Lower lobe of right lung (tissue), 2 donors: ENCODE results near the gene TAMALIN. TPM values are rescaled to one million over a fixed set of nuclear protein-coding genes. Genes with fewer than 3 reads are reported as not detected.

ENCODE experiments used
- ATAC-seq, 2 donors: fragments of 200-7000 bp; cut with Tn5 transposase; one replicate each; pipeline ENCODE4 v1.9.1; 2020 to 2022; ENCODE audit warnings: mild to moderate bottlenecking in 2 of 2, moderate library complexity in 2 of 2
- DNase-seq: peaks from one replicate; pipeline ENCODE4 v3.0.0-alpha.2; 2020
- H3K27ac ChIP-seq: fragments of 200-600 bp; one replicate; pipeline ENCODE4 v1.8.0; 2022
- H3K27me3 ChIP-seq: fragments of 200-600 bp; one replicate; pipeline ENCODE4 v1.8.0; 2022; ENCODE audit warnings: low read depth
- H3K36me3 ChIP-seq: fragments of 200-600 bp; one replicate; pipeline ENCODE4 v1.8.0; 2022; ENCODE audit warnings: mild to moderate bottlenecking
- H3K4me1 ChIP-seq: fragments of 200-600 bp; one replicate; pipeline ENCODE4 v1.8.0; 2022
- H3K4me3 ChIP-seq: fragments of 200-600 bp; one replicate; pipeline ENCODE4 v1.8.0; 2022; ENCODE audit warnings: mild to moderate bottlenecking
- H3K9me3 ChIP-seq: fragments of 200-600 bp; one replicate; pipeline ENCODE4 v1.8.0; 2022
- CTCF ChIP-seq: fragments of 200-600 bp; IDR thresholded peaks from one replicate; pipeline ENCODE4 v1.8.0; 2022; ENCODE audit warnings: antibody characterized with exemption, mild to moderate bottlenecking
- intact Hi-C: fragments of 100-400 bp; cut with DNase I; formaldehyde crosslinking; loops from one replicate; pipeline ENCODE4 v1.11.0; 2022
- total RNA-seq: library from RNA; stranded (reverse); fragmentation: NEBNext Ultra II Directional; extraction: Animal tissue kit (Norgen Biotek cat#: 25700); gene quantifications from one replicate; pipeline ENCODE4 v1.2.1, GENCODE V29; 2021
- donor health status: DM: no; HTN: yes; CAD: no; lungs with severe emphysema.

The TAMALIN gene
- total RNA-seq, 1 donor from 2014 or later = 85.5 TPM

GRCh38 chr12:52062167-52063081 is 55.7 kb downstream of the TAMALIN start:
- H3K4me3 ChIP-seq = no peak overlapping the region
- intact Hi-C loops = no loop called here
- no peaks in the 10 kb centered on the region for H3K9me3 ChIP-seq
- H3K27me3 ChIP-seq = no peaks in the 10 kb centered on the region
- H3K36me3 ChIP-seq = peaks cover 23% of the 10 kb centered on the region
- DNase-seq (no peak), ATAC-seq (no peak)
- H3K4me1 ChIP-seq = peaks cover 8% of the 10 kb centered on the region
- TF ChIP-seq CTCF = no peak
- no peak overlapping the region for H3K27ac ChIP-seq

- Histone ChIP-seq H3K4me1 (peaks cover 8% of the 10 kb centered on the region), H3K27me3 (no peaks in the 10 kb centered on the region), H3K36me3 (peaks cover 15% of the 10 kb centered on the region), H3K9me3 (no peaks in the 10 kb centered on the region), H3K4me3 (no peak overlapping the region), H3K27ac (no peak overlapping the region)
- intact Hi-C loops = no loop called here
- DNase-seq (no peak), ATAC-seq (no peak)
- TF ChIP-seq CTCF = no peak
These were observed 56.6 kb downstream of the TAMALIN start for GRCh38 chr12:52063082-52063924.

- TF ChIP-seq CTCF = no peak
- Histone ChIP-seq H3K36me3 (peaks cover 7% of the 10 kb centered on the region), H3K4me3 (no peak overlapping the region), H3K27me3 (no peaks in the 10 kb centered on the region), H3K27ac (no peak overlapping the region), H3K4me1 (peaks cover under 1% of the 10 kb centered on the region), H3K9me3 (no peaks in the 10 kb centered on the region)
- no peak for ATAC-seq
- no peak for DNase-seq
- intact Hi-C loops = no loop called here
These were observed 57.4 kb downstream of the TAMALIN start for GRCh38 chr12:52063981-52064649.

Other genes starting within 250 kb of the TAMALIN start
- 0.95 TPM for gene FIGNL2, start 158.2 kb upstream of the TAMALIN start, total RNA-seq
- not detected for gene ANKRD33, start 118.8 kb upstream of the TAMALIN start, total RNA-seq
- 242 TPM for gene ACVRL1, start 99.4 kb upstream of the TAMALIN start, total RNA-seq
- 34.9 TPM for gene ACVR1B, start 55.2 kb upstream of the TAMALIN start, total RNA-seq
- 39.3 TPM for gene NR4A1, start 44.5 kb downstream of the TAMALIN start, total RNA-seq
- 31.8 TPM for gene ATG101, start 63.0 kb downstream of the TAMALIN start, total RNA-seq
- gene SMIM41, start 72.8 kb downstream of the TAMALIN start, total RNA-seq = 4.3 TPM
- 3.0 TPM for gene KRT80, start 185.1 kb downstream of the TAMALIN start, total RNA-seq
- gene KRT7, start 226.3 kb downstream of the TAMALIN start, total RNA-seq = 257 TPM